NCI-H510A treated with DMSO at 0.1 percent for 48 hours (cell line): ENCODE measurements around the gene GATD1.
A peak's percentile ranks its signal among the peaks of the same experiment; 100 is the strongest.

Source experiments
- DNase-seq: peaks from one replicate; lab custom pipeline; 2025; lab: John Stamatoyannopoulos, UW

Gene GATD1

GRCh38 chr11:726278-727220 is 50.7 kb downstream of the GATD1 start:
- peak; percentile 83 for DNase-seq

- DNase-seq: no peak
These were observed 51.6 kb downstream of the GATD1 start for GRCh38 chr11:725624-726202.

- DNase-seq: no peak
These were observed 52.4 kb downstream of the GATD1 start for GRCh38 chr11:724778-725386.

GRCh38 chr11:724049-724777 is 53.1 kb downstream of the GATD1 start:
- no peak for DNase-seq

GRCh38 chr11:723120-723883 is 54.0 kb downstream of the GATD1 start:
- DNase-seq: peak; percentile 57

GRCh38 chr11:722346-722811 is 54.9 kb downstream of the GATD1 start:
- no peak for DNase-seq

GRCh38 chr11:721741-722345 is 55.4 kb downstream of the GATD1 start:
- DNase-seq: peak; percentile 78

DNA sequence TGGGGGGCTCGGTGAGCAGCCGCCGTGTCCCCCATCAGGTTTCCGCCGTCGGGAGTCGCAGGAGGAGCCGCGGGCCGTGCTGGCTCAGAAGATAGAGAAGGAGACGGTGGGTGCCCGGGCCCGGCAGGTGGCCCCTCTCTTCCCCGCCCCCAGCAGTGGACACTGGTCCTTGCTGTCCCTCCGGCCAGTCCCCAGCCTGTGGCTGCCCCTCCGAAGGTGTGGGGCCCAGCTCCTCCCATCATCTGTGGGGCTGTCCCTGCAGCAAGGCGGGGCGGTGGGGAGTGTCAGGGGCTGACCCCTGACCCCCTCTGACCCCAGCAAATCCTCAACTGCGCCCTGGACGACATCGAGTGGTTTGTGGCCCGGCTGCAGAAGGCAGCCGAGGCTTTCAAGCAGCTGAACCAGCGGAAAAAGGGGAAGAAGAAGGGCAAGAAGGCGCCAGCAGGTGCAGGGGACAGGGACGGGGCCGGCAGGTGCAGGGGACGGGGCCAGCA is 56.0 kb downstream of the GATD1 start:
- DNase-seq: no peak

- peak; percentile 13 for DNase-seq
These were observed 56.5 kb downstream of the GATD1 start for GRCh38 chr11:720642-721246.

DNA sequence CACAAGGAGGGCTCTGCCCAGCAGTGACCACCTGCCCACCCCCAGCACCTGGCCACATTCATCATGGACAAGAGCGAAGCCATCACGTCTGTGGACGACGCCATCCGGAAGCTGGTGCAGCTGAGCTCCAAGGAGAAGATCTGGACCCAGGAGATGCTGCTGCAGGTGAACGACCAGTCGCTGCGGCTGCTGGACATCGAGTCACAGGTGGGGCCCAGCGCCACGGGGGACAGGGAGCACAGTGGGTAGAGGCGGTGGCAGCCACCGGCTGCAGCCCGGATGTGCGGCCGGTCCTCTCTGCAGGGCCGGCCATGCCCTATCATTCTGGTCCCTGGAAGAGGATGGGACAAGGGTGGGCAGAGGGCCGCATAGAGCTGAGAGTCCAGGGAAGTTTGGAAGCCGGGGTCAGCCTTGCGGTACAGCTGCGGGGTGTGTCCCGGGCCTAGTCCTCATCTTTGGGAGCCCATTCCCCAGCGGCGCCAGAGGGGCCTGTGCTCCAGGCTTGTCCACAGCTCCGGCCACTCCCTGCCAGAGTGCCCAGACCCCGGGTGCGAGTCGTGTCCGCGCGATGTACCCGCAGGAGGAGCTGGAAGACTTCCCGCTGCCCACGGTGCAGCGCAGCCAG is 57.2 kb downstream of the GATD1 start:
- DNase-seq: no peak

- no peak for DNase-seq
These were observed 57.9 kb downstream of the GATD1 start for GRCh38 chr11:719214-720016.
